IPS-18c (cell line): ENCODE results near the gene ABLIM2.

ENCODE experiments used
- H3K4me3 ChIP-seq: 2 replicates; pipeline ENCODE4 v1.7.0; 2013; ENCODE audit warnings: low read depth, mild to moderate bottlenecking, low read length, moderate library complexity; ENCODE audit not compliant: insufficient read depth
- H3K9me3 ChIP-seq: one replicate; pipeline ENCODE4 v1.6.1; 2013; ENCODE audit warnings: mild to moderate bottlenecking, low read length, moderate library complexity; ENCODE audit not compliant: control insufficient read depth, insufficient read depth

Gene ABLIM2

GRCh38 chr4:7971881-7972500 is 186.6 kb downstream of the ABLIM2 start:
- Histone ChIP-seq H3K4me3 (no peak overlapping the region), H3K9me3 (peaks cover 2% of the 10 kb centered on the region)

GRCh38 chr4:7971159-7971631 is 187.4 kb downstream of the ABLIM2 start:
- Histone ChIP-seq H3K4me3 (no peak overlapping the region), H3K9me3 (peaks cover 2% of the 10 kb centered on the region)

GRCh38 chr4:7970361-7970946 is 188.2 kb downstream of the ABLIM2 start:
- Histone ChIP-seq H3K4me3 (no peak overlapping the region), H3K9me3 (peaks cover 2% of the 10 kb centered on the region)

- H3K4me3 ChIP-seq = no peak overlapping the region
These were observed 190.2 kb downstream of the ABLIM2 start for GRCh38 chr4:7968262-7968896.

GRCh38 chr4:7967501-7968261 is 190.9 kb downstream of the ABLIM2 start:
- no peak overlapping the region for H3K4me3 ChIP-seq
- H3K9me3 ChIP-seq = no peaks in the 10 kb centered on the region

More at GRCh38 chr4:7968262-7968896, 190.2 kb downstream of the ABLIM2 start:
- no peaks in the 10 kb centered on the region for H3K9me3 ChIP-seq

- no peak overlapping the region for H3K4me3 ChIP-seq
- H3K9me3 ChIP-seq = no peaks in the 10 kb centered on the region
These were observed 191.6 kb downstream of the ABLIM2 start for GRCh38 chr4:7967063-7967440.

GRCh38 chr4:7966281-7967062 is 192.1 kb downstream of the ABLIM2 start:
- H3K4me3 ChIP-seq = no peak overlapping the region

GRCh38 chr4:7964890-7965662 is 193.5 kb downstream of the ABLIM2 start:
- H3K4me3 ChIP-seq = no peak overlapping the region
- H3K9me3 ChIP-seq = no peaks in the 10 kb centered on the region

More at GRCh38 chr4:7966281-7967062, 192.1 kb downstream of the ABLIM2 start:
- no peaks in the 10 kb centered on the region for H3K9me3 ChIP-seq

GRCh38 chr4:7964459-7964858 is 194.2 kb downstream of the ABLIM2 start:
- Histone ChIP-seq H3K4me3 (no peak overlapping the region), H3K9me3 (no peaks in the 10 kb centered on the region)

- H3K9me3 ChIP-seq = no peaks in the 10 kb centered on the region
- H3K4me3 ChIP-seq = no peak overlapping the region
These were observed 194.9 kb downstream of the ABLIM2 start for GRCh38 chr4:7963691-7964090.

GRCh38 chr4:7962609-7963508 is 195.8 kb downstream of the ABLIM2 start:
- Histone ChIP-seq H3K4me3 (no peak overlapping the region), H3K9me3 (no peaks in the 10 kb centered on the region)

GRCh38 chr4:7960790-7961655 is 197.6 kb downstream of the ABLIM2 start:
- H3K9me3 ChIP-seq = no peaks in the 10 kb centered on the region
- H3K4me3 ChIP-seq = no peak overlapping the region

GRCh38 chr4:7960017-7960789 is 198.4 kb downstream of the ABLIM2 start:
- no peak overlapping the region; the same call in 1 of the 2 replicates for H3K4me3 ChIP-seq
- no peaks in the 10 kb centered on the region for H3K9me3 ChIP-seq

- no peaks in the 10 kb centered on the region for H3K9me3 ChIP-seq
These were observed 199.5 kb downstream of the ABLIM2 start for GRCh38 chr4:7959078-7959477.

More at GRCh38 chr4:7959078-7959477, 199.5 kb downstream of the ABLIM2 start:
- H3K4me3 ChIP-seq = no peak overlapping the region
